NCI-H1930 (cell line): Measurements from ENCODE around the gene BPIFA1.
A peak's percentile ranks its signal among the peaks of the same experiment; 100 is the strongest.

ENCODE experiments used
- DNase-seq, 2 experiments: peaks; one replicate each; lab custom pipeline; 2025; lab: John Stamatoyannopoulos, UW

The BPIFA1 gene

DNA sequence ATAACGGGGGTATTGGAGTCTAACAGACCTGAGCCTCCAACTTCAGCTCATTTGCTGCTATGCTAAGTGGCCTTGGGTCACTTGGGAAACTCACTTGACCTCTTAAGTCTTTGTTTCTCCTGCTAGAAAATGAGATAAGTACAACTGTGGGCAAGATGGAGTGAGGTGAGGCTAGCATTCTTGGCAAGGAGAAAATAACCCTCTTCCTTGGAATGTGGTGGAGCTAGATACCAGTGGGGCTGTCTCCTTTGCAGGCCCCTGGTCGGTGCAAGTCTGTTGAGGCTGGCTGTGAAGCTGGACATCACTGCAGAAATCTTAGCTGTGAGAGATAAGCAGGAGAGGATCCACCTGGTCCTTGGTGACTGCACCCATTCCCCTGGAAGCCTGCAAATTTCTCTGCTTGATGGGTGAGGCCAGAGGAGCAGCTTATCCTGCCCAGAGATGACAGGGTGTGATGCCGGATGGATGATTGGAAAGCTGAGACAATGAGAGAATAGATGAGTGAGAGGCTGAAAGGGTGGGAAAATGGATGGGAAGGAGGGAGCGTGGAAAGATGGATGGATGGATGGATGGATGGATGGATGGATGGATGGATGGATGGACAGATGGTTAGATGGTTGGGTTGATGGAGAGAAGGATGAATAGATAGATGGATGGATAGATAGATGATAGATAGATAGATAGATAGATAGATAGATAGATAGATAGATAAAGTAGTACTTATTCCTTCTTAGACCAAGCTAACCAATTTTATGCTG lies 4.4 kb downstream of the BPIFA1 start:
- no peak for DNase-seq

DNA sequence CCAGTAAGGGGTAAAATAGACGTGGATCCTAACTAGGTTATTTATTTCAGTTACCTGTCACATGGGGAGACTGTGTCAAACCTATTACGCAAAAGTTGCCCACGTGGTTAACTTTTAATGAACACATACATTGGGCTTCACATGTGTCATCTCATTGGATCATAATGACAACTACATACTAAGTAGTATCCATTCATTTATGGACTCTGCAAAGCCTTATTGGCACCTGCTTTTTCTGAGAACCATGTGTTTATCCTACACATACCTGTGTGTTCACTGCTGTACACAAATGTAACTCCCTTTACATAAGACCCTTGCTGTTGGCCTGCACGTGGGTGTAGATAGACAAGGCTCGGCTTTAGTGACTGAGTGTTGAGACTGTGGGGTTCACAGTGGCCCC lies 5.1 kb downstream of the BPIFA1 start:
- no peak for DNase-seq

DNA sequence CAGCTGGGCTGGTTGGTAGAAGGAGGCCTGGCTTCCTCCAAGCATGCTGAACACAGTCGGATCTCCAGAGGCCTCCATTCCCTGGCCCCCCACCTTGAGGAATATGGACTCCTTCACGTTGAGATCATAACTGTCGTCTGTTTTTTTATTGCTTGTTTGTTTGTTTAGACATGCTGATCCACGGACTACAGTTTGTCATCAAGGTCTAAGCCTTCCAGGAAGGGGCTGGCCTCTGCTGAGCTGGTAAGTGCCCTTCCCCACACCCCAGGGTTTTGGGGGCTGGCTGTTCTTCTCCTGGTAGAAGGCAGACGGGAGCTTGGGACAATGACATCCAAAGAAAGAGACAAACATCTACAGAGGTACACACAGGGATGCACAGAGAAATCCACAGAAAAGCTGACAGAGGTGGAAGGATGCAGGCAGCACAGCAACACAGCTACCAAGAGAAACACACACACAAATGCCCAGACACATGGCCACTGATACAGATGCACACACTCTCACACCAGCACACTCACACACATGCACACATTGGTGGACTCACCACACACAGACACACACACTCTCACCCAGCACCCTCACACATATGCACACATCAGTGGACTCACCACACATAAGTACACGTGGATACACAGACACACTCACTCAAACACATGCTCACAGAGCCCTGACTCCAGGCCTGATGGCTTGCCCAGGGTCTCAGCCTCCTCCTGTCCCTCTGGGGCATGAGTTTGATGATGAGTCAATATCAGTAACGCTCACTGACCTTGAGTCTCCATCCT lies 6.7 kb downstream of the BPIFA1 start:
- no peak for DNase-seq

DNA sequence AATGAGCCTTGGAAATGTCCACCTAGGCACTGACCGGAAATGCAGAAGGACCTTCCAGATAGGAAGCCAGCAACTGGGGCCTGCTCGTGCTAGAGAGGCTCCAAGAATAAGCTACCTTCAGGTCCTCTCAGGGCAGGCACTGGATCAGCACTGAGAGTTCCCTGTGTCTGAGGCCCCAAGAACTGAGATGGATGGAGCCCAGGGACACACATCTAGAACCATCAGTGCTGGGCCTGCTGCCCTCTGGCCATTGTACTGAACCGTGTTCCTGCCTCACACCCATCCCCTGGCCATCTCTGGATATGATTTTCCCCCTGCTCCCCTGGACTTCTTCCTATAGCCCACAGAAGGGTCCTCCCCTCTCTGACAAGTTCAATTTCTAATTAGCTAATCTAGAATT lies 10.3 kb downstream of the BPIFA1 start:
- DNase-seq, result no peak

DNA sequence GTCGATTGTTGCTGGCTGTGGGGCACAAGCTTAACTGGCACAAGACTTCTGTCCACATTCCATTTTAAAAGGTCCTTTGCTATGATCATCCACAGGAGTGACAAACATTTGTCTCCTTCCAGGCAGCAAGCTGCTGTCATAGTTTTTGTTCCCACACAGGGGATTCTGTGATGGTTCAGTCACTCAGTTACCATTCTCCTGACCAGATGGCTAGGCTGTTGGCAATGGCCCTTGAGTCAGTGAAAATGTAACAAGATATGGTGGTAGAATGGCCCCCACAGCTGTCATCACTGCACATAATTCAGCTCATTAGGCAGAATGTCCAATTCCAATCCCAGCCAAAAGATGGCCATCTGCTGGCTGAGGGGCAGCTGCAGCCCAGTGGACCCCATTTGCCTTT lies 13.7 kb downstream of the BPIFA1 start:
- no peak for DNase-seq

DNA sequence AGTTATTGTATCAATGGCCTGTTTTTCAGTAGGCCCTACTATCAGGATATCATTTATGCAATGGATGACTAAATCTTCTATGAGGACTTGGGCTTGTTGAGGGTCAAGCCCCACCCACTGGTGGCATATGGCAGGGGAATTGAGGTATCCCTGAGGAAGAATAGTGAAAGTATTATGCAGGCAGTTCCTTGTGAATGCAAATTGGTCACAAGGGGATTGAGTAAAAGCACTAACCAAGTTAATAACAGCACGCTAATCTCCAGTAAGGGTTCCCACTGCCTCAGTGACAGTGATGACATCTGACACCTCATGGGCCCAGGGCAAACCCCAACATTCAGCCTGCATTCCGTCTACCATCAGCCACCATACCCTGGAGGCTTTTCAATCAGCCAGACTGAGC lies 14.9 kb downstream of the BPIFA1 start:
- no peak for DNase-seq

DNA sequence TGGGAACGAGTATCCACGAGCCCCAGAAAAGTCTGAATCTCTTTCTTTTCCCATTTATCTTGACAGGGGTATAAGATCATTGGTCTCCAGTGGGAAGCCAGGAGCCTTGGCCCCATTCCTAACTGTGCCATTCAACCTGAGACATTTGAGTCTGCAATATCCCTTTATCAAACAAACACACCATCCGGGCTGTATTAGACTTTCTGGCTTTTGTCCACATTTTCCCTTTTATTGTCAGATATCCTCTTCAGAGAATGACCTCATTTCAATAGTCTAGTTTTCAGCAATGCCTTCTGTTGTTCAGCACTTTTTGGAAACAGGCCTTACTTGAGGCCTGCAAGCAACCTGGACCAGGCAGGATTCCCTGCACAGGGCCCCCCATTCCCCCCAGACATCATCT lies 15.7 kb downstream of the BPIFA1 start:
- DNase-seq, result no peak

DNA sequence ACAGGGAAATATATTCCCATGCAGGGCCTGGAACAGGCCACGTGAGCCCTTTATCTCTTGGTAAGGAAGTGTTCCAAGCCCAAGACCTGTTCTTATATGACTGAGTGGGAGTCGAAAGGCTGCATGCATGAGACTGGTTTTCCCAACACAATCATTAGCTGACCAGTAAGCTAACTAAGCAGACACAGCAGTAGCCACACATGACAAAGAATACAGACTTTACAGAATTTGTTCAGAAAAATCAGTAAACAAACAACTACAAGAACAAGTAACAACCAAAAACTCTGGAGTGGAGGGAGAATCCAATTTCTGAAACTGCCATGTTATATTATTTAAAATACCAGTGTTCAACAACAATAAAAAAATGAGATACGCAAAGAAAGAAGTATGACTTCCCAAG lies 16.7 kb downstream of the BPIFA1 start:
- DNase-seq, result no peak

DNA sequence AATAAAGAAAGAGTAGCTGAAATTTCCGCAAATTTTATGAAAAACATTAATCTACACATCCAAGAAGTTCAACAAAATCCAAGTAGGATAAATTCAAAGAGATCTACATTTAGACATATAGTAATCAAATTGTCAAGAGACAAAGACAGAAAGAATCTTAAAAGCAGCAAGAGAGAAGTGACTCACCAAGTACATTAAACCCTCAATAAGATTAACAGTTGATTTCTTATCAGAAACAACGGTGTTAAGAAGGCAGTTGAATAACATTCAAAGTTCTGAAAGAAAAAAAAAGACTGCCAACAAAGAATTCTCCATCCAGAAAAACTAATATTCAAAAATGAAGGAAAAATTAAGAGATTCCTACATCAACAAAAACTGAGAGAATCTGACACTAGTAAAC lies 19.2 kb downstream of the BPIFA1 start:
- no peak for DNase-seq

DNA sequence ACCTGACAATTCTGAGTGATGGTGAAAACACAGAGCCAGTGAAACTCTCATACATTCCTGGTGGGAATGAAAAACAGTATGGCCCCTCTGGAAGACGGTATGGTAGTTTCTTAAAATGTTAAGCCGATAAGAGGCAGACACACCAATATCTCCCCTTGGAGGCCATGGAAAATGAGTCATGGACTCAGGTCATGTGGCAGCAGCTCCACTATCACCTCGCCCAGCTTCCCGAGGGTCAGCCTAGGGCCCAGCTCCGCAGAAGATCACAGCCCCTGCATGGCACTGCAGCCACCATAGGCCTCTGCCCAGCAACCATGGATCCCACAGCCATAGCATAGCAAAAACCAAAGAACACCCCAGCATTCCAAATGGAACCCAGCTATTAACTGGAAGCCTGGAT lies 21.4 kb downstream of the BPIFA1 start:
- no peak for DNase-seq

DNA sequence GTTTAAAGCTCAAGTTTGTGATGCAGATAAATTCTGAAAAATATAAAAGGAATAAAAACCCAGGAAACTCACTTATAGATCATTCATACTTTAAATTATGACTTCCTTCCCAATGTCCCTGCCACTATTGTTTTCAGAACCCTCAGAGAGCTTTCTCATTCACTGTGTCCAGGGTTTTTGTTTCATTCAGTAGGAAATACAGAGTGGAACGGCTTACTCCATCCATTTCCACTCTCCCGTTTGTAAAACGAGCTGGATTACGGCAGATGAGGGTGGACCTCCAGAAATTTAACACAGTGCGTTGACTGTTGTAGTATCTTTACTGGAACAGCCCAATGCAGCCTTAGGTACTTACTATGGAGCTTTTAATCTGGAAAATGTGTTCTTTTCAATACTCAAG lies 23.6 kb downstream of the BPIFA1 start:
- DNase-seq, result no peak

DNA sequence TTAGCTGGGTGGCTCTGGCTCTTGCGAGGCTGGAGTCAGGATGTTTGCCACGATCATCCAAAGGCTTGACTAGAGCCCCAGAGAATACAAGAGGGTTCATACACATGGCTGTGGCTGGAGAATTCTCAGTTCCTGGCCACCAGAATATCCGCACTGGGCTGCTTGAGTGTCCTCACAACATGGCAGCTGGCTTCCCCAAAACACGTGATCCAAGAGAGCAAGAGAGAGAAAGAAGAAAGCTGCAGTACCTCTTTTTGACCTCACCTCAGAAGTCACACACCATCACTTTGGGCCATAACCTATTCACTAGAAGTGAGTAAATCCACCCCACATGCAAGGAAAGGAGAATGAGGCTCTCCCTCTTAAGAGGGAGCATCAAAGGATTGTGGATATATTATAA lies 25.7 kb downstream of the BPIFA1 start:
- DNase-seq, result no peak

DNA sequence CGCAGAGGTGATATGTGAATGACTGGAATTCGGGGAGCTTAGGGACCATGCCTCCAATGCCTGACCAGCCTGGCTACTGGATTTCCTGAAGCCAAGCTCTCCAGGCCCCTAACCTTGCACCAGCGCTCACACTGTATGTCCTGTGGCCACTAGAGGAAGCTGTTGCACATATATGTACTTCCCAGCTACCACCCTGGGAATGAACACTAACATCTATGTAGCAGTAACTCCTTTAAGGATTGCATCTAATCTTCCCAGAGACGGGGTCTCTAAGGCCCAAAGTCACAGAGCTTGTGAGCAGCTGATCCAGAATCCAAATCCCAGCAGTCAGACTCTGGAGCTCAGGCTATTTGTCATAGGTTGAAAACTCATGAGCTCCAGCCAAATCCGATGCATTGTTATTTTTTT lies 26.9 kb downstream of the BPIFA1 start:
- DNase-seq, result peak; percentile 11 to 47

DNA sequence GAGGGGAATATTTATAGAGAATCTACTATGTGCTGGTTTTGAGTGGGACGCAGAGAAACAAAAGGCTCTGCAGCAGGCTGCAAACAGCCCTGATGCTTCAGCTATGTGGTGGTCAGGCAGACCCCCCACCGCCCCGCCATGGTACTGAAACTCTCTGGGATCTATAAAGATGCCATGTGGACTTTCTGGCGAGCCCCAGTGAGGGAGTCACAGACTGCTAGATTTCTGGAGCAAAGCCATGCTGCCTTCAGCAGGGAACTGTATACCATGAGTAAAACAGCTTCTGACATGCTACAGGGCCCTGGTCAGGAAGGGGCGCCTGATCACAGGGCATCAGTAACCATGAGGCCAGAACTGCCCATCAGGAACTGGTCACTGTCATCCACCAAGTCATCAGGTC lies 28.0 kb downstream of the BPIFA1 start:
- DNase-seq, result no peak

DNA sequence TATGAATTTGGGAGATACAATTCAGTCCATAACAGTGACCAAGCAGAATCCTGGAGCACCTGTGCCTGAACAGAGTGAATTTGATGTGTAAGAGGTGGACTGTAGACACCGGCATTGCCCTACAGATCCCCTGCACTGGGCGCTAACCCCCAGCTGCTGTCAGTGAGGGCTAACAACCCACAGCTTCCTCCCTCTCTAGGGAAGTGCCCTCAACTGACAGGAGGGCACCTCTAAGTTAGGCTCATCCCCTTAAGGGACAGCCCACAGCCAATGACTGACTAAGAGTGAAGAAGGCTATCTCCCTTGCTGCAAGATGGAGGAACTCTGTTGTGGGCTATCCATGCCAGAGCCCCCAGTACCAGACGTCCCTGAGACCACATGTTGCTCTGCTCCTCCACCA lies 31.9 kb downstream of the BPIFA1 start:
- DNase-seq, result no peak

DNA sequence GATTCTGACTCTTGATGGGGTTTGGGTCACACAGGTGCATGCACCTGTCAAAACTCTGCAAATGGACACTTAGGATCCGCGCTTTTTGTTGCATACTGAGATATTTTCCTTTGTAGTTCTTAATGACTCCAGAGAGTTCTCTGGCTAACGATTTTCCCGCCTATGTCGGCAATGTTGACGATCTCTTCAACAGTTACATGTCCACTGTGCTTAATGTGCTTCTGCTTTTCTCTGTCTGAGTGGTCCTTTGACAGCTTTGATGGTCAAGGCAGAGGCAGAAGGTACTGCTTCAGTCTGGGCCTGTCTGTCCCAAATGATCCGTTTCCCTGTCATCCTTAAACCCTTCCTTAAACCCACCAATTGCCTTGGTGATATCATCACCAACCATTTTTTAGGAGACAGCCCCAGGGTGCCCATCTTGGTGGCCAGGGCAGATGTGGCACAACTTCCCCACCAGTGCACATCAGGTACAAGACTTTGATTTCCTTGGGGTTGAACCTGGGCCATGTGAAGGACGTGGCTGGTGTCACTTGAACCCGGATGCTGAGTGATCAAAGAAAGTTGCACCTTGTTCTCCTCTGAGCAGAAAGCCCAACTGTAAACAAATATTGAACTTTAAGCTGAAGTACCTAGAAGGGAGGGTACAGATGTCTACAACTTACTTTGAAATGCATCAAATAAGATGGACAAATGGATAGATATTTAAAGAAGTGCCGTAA lies 36.5 kb downstream of the BPIFA1 start:
- no peak for DNase-seq

DNA sequence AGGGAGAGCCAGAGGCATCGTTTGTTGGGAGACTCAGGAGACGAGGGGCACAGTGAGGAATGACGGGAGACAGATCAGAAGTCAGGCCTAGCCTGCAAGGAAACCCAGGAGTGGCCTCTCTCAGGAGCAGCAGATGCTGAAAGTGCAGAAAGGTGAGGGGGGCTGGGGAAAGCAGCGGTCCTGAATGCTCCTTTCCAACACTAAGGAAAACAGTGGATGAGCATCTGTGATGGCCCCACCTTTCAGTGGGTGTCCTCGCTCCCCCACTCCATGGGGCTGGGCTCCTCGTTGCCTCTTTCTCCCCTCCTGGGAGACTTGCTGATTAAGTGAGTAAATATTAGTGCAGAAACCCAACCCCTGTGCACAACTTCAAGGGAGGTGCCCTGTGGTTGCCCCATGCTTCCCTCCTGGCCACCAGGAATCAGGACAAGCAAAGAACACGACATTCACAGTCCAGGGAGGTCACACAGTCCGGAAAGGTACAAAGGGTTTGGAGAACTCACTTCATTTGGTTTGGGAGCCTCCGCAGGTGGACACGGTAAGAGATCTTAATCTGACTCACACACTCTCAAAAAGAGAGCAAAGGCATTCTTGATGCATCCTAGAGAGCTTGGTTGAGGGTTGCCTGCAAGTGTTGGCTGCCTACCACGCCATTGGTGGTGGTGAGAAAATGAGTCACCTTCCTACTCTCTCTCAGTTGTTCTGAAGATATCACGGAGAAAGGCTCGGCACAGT lies 37.5 kb downstream of the BPIFA1 start:
- DNase-seq, result no peak

DNA sequence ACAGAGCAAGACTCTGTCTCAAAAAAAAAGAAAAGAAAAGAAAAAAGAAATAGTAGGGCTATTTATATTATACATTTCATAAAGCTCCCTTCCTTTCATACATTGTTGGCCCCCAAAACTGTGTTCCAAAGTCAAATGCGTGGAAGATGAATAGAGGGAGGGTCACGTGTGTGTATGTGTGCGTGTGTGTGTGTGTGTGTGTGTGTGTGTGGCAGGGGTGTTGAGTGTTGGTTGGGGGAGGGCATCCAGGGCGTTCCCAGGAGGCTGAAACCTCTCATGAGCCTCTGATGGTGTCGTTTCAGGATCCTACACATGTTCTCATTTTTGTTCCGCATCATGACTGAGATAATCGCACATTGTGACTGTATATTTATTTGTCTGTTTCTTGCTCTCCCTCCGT lies 39.4 kb downstream of the BPIFA1 start:
- no peak for DNase-seq

DNA sequence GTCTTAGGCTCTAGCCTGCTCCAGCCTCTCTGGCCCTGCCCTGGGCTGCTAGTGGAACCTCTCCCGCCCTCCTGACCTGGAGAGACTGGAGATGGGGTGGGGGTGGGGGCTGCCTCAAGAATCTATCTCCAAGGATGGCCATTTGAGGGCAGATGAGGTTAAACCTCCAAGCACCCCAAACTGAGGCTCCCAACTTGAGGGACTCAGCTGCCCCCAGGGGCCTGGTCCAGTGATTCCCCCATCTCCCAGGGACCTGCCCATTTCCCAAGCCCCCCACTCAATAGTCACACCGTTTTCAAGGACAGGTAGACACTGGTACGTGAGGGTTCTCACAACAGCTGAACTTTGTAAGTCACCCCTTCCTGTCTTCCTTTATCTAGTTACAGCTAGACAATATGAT lies 40.1 kb downstream of the BPIFA1 start:
- no peak for DNase-seq

DNA sequence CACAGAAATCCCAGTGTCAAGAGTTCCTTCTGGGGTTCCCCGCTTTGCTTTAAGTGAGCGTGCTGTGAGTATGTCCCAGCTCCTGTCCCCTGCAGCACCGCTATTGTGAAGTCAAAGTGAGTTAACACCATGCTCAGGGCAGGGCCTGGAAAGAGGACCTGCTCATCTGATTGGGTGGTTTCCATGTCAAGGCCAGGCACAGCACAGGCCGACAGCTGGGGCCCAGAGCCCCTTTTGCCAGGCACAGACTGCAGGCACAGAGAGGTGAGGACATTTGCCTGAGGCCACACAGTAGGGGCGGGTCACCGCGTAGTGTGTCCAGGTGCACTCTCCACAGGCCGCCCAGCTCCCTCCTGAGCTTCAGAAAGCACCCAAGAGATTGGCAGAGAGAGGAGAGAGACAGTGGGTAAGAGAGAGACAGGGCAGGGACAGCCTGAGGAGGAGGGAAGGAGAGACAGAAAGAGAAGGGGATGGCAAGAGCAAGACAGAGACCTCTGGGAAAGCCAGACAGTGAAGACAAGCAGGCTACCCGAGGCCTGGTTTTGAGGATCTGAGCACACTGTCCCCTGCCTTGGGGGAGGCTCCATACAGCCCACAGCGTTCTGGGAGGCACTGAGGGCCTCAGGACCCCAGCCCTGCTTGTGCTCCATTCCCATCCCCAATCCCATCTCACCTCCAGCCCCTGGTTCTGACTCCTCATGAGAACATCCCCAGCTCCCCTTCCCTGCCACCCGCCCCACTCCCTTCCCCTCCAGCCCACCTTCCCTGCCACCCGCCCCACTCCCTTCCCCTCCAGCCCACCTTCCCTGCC lies 40.7 kb downstream of the BPIFA1 start:
- no peak for DNase-seq
